Mucosa of descending colon (tissue), 3 donors: ENCODE results near the gene CD101. TPM values are rescaled to one million over a fixed set of nuclear protein-coding genes. Genes with fewer than 3 reads are reported as not detected.

ENCODE experiments used
- ATAC-seq: fragments of 200-7000 bp; cut with Tn5 transposase; one replicate; pipeline ENCODE4 v1.9.1; 2020; ENCODE audit warnings: mild to moderate bottlenecking, moderate library complexity
- DNase-seq, 3 donors: peaks; one replicate each; pipeline ENCODE4 v3.0.0-alpha.2; 2020
- H3K36me3 ChIP-seq: fragments of 200-600 bp; one replicate; pipeline ENCODE4 v1.8.0; 2021; ENCODE audit warnings: low read depth, mild to moderate bottlenecking
- H3K4me1 ChIP-seq: fragments of 200-600 bp; one replicate; pipeline ENCODE4 v1.8.0; 2021; ENCODE audit warnings: low read depth, mild to moderate bottlenecking
- H3K4me3 ChIP-seq: fragments of 200-600 bp; one replicate; pipeline ENCODE4 v1.8.0; 2021; ENCODE audit warnings: mild to moderate bottlenecking
- H3K9me3 ChIP-seq: fragments of 200-600 bp; one replicate; pipeline ENCODE4 v1.8.0; 2021; ENCODE audit warnings: mild to moderate bottlenecking
- intact Hi-C, 2 donors: fragments of 100-400 bp; cut with DNase I in 1 of 2; cut with micrococcal nuclease in 1 of 2; formaldehyde crosslinking; loops; one replicate each; pipeline versions ENCODE4 v1.11.0 to v1.11.1; 2022; cut with DNase I, micrococcal nuclease
- total RNA-seq, 3 donors: library from RNA; stranded (reverse); fragmentation: NEBNext Ultra II Directional in 2 of 3; extraction: Animal tissue kit (Norgen Biotek cat#: 25700) in 2 of 3; gene quantifications; one replicate each; pipeline versions ENCODE4 v1.2.1 to v1.2.4, GENCODE V29; 2021 to 2023
- TF ChIP-seq, protein P1 (sequence below): fragments of 200-600 bp; IDR thresholded peaks from one replicate; pipeline ENCODE4 v1.8.0; 2022; ENCODE audit warnings: antibody characterized with exemption, mild to moderate bottlenecking
- donor health status: DM: no; HTN: no; CAD: no; lungs with moderate emphysema.
- donor health status: DM: no; HTN: no; CAD: no.
- donor health status: DM: no; HTN: yes; CAD: no.

The CD101 gene
- total RNA-seq, 3 donors from 2014 or later: 4.6 to 6.1 (median 4.7) TPM

- TF ChIP-seq, protein P1, sequence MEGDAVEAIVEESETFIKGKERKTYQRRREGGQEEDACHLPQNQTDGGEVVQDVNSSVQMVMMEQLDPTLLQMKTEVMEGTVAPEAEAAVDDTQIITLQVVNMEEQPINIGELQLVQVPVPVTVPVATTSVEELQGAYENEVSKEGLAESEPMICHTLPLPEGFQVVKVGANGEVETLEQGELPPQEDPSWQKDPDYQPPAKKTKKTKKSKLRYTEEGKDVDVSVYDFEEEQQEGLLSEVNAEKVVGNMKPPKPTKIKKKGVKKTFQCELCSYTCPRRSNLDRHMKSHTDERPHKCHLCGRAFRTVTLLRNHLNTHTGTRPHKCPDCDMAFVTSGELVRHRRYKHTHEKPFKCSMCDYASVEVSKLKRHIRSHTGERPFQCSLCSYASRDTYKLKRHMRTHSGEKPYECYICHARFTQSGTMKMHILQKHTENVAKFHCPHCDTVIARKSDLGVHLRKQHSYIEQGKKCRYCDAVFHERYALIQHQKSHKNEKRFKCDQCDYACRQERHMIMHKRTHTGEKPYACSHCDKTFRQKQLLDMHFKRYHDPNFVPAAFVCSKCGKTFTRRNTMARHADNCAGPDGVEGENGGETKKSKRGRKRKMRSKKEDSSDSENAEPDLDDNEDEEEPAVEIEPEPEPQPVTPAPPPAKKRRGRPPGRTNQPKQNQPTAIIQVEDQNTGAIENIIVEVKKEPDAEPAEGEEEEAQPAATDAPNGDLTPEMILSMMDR: no peak
- no peaks in the 10 kb centered on the region for H3K36me3 ChIP-seq
- H3K4me3 ChIP-seq: no peak overlapping the region
- ATAC-seq: peak; percentile 17
- no peaks in the 10 kb centered on the region for H3K9me3 ChIP-seq
- intact Hi-C loops: no loop called here
- peaks cover 5% of the 10 kb centered on the region for H3K4me1 ChIP-seq
- no peak for DNase-seq
Observed at GRCh38 chr1:116988248-116988647, 13.3 kb upstream of the CD101 start.

GRCh38 chr1:116988908-116989307 is 12.7 kb upstream of the CD101 start:
- TF ChIP-seq, protein P1: no peak
- Histone ChIP-seq H3K4me3 (no peak overlapping the region), H3K9me3 (no peaks in the 10 kb centered on the region), H3K4me1 (peaks cover under 1% of the 10 kb centered on the region), H3K36me3 (no peaks in the 10 kb centered on the region)
- no peak for DNase-seq
- ATAC-seq: peak; percentile 74
- intact Hi-C loops: no loop called here

DNA sequence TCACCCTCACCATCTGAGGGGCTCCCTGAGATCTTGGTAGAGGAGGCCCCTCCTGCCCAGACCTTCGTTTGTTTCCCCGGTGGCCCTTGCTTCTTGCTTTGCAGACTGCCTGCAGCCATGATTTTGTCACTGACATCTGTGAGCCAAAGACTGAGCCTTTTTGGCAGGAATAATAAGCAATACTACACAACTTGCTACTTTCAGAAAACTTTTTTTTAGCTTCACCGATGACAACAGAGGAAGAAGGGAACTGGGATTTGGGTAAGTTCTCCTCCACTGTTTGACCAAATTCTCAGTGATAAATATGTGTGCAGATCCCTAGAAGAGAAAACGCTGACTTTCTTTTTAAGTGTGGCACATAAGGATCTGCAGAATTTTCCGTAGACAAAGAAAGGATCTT is 11.7 kb upstream of the CD101 start:
- ATAC-seq (no peak), DNase-seq (no peak)
- H3K36me3 ChIP-seq: no peaks in the 10 kb centered on the region
- TF ChIP-seq, protein P1: no peak
- no peaks in the 10 kb centered on the region for H3K9me3 ChIP-seq
- no peaks in the 10 kb centered on the region for H3K4me1 ChIP-seq
- no peak overlapping the region for H3K4me3 ChIP-seq
- intact Hi-C loops: no loop called here

GRCh38 chr1:116990612-116991151 is 10.9 kb upstream of the CD101 start:
- Histone ChIP-seq H3K9me3 (no peaks in the 10 kb centered on the region), H3K4me3 (no peak overlapping the region), H3K36me3 (no peaks in the 10 kb centered on the region), H3K4me1 (no peaks in the 10 kb centered on the region)
- peak; percentile 18 for ATAC-seq
- TF ChIP-seq, protein P1: no peak
- intact Hi-C loops: no loop called here
- peak; percentile 29 to 74 (median 54) for DNase-seq

DNA sequence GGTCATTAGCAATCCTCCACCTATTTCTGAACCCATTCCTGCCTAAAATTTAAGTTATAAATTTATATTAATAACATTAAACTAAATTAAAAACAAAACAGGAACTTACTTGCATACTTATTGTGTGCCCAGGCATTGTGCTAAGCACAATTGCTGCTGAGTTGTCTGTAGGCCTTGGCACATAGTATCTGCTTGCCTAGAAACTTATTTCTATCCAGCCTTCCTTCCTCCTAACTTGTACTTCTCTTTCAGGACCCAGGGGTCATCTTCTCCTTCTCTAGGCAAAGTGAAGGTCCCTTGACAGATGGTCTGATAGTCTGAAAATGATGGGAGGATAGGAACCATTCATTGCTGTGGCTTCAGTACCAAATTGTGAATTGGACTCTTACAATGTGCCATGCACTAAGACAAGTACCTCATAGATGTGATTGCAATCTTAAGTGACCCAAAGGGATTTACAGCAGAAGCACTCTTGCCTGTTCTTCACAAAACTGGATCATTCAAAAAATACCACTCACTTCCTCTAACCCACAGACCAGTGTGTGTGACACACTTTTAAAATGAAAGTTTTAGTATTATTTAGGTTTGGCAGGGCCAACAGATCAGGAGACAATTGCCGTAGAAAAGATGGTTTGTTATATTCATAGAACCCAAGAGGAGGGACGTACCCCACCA is 10.3 kb upstream of the CD101 start:
- H3K36me3 ChIP-seq: no peaks in the 10 kb centered on the region
- no peak overlapping the region for H3K4me3 ChIP-seq
- DNase-seq (no peak), ATAC-seq (no peak)
- no peaks in the 10 kb centered on the region for H3K9me3 ChIP-seq
- TF ChIP-seq, protein P1: no peak
- H3K4me1 ChIP-seq: no peaks in the 10 kb centered on the region
- intact Hi-C loops: no loop called here
